Measurements from ENCODE around the gene S100A14.

Gene S100A14

DNA sequence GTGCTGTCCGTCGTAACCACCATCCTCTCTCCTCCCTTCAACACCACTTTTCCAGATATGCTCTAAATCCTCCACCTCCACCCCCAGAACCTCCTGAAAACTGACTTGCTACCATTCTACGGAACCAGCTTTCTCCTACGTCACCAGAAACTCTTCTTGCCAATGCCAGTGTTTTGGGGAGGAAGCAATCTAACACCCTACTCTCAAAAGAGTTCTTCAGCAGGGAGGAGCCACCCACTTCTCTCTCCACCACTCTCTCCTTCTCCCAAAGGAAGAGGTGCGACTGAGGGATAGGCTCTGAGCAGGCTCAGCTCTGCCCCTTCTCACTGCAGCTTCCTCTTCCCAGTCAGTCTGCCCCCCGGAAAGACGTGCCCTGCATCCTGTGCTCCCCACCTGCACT, 44.4 kb downstream of the S100A14 start:
- TF ChIP-seq, protein P1, sequence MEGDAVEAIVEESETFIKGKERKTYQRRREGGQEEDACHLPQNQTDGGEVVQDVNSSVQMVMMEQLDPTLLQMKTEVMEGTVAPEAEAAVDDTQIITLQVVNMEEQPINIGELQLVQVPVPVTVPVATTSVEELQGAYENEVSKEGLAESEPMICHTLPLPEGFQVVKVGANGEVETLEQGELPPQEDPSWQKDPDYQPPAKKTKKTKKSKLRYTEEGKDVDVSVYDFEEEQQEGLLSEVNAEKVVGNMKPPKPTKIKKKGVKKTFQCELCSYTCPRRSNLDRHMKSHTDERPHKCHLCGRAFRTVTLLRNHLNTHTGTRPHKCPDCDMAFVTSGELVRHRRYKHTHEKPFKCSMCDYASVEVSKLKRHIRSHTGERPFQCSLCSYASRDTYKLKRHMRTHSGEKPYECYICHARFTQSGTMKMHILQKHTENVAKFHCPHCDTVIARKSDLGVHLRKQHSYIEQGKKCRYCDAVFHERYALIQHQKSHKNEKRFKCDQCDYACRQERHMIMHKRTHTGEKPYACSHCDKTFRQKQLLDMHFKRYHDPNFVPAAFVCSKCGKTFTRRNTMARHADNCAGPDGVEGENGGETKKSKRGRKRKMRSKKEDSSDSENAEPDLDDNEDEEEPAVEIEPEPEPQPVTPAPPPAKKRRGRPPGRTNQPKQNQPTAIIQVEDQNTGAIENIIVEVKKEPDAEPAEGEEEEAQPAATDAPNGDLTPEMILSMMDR (IDR thresholded peaks at IDR 0.05; ENCODE audit: borderline replicate concordance, insufficient read depth, low read depth, low read length), result no peak

DNA sequence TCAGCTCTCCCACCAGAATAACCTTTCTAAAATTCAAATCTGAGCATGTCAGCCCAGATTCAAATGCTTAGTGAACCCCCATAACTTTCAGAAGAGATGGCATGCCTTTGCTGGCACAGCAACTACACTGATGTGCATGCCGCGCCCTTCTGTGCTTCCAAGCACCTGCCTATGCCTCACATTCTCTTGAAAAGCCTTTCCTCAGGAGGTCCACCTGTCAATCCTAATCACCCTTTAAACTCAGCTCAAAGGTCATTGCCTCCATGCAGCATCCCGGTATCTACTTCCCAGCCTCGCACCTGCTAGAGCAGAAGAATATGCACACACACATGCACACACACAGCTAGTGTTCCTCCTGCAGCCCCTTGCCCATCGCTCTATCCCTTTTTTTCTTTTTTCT, 45.3 kb downstream of the S100A14 start:
- no peak overlapping the region for H3K4me3 ChIP-seq (ENCODE audit: low read depth, low read length)
- TF ChIP-seq, protein P1 (IDR thresholded peaks at IDR 0.05; ENCODE audit: borderline replicate concordance, insufficient read depth, low read depth, low read length), result no peak

More for the DNA sequence above, 44.4 kb downstream of the S100A14 start:
- H3K4me3 ChIP-seq (ENCODE audit: low read depth, low read length), result no peak overlapping the region

DNA sequence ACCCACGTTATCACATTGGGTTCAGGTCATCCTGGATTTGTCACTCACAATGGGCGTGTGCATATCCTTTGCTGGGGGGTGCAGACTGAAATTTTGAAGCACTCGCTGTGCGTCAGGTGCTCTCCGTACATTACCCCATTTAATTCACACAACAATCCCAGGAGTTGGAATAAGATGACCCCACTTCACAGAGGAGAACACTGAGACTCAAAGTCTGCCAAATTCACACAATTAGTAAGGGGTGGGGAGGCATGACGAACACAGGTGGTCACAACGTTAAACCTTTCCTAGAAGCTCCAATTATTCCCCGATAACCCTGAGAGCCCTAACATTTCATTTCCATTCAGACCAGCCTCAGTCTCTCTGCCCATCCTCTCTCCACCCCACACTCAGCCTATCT, 46.7 kb downstream of the S100A14 start:
- no peak overlapping the region for H3K4me3 ChIP-seq (ENCODE audit: low read depth, low read length)
- TF ChIP-seq, protein P1 (IDR thresholded peaks at IDR 0.05; ENCODE audit: borderline replicate concordance, insufficient read depth, low read depth, low read length), result no peak

DNA sequence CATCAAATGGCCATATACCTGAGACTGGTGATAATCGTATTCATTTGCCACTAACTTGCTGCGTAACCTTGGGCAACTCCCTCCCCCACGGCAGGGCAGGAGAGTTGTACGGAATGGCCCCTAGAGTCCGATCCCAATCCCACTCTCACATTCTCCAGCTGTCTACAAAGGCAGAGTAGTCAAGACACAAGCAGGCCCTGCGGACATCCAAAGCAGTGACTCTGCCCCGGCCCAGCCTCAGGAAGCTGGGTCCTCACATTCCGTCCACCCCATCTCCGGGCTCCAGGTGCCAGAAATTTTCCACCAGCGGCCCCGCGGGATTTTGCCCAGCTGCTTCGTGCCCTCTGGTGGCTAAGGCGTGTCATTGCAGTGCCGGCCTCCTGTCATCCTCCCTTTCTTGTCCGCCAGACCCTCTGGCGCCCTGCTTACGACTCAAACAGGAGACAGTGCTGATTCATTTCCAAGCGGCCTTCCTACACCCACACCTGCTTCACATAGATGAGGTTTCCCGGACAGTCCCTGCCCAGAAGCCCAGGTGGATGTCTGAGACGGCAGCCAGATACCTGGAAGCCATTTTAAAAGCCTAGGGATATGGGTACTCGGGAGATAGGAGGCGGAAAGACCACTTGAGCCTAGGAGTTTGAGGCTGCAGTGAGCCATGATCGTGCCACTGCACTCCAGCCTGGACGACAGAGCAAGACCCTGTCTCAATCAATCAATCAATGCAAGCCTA, 47.6 kb downstream of the S100A14 start:
- no peak overlapping the region for H3K4me3 ChIP-seq (ENCODE audit: low read depth, low read length)
- TF ChIP-seq, protein P1 (IDR thresholded peaks at IDR 0.05; ENCODE audit: borderline replicate concordance, insufficient read depth, low read depth, low read length), result peak; percentile 96

DNA sequence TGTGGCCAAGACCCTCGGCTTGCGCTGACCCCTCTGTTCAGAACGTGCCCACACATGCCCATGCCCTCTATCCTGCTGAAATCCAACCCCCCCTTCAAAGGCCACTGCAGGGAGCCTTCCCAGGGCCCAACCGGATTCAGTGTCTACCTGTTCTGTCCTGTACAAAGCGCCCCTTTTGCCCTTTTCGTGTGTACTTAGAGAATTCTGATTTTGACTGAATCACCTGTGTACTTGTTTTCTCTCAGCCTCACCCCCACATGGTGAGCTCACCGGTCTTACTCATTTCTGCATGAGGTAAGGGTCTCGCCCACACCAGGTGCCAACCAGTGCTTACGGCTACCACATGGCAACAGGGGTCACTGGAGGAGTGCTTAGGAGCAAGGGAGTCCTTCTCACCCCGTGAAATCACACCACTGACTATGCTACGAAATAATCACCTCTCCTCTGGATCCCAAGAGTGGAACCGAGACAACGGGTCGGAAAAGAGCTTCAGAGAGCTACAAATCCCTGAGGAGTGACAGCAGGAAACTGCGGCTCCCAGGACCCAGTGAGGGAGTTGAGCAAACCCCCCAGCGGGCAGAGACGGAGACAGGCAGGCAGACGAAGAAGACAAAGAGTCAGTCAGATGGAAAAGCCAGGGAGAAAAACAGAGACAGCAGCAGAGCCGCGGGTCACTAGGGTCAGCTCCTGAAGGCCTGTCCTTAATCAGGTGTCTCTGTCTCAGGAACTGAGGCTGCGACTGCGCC, 48.3 kb downstream of the S100A14 start:
- TF ChIP-seq, protein P1 (IDR thresholded peaks at IDR 0.05; ENCODE audit: borderline replicate concordance, insufficient read depth, low read depth, low read length), result no peak
- no peak overlapping the region for H3K4me3 ChIP-seq (ENCODE audit: low read depth, low read length)

DNA sequence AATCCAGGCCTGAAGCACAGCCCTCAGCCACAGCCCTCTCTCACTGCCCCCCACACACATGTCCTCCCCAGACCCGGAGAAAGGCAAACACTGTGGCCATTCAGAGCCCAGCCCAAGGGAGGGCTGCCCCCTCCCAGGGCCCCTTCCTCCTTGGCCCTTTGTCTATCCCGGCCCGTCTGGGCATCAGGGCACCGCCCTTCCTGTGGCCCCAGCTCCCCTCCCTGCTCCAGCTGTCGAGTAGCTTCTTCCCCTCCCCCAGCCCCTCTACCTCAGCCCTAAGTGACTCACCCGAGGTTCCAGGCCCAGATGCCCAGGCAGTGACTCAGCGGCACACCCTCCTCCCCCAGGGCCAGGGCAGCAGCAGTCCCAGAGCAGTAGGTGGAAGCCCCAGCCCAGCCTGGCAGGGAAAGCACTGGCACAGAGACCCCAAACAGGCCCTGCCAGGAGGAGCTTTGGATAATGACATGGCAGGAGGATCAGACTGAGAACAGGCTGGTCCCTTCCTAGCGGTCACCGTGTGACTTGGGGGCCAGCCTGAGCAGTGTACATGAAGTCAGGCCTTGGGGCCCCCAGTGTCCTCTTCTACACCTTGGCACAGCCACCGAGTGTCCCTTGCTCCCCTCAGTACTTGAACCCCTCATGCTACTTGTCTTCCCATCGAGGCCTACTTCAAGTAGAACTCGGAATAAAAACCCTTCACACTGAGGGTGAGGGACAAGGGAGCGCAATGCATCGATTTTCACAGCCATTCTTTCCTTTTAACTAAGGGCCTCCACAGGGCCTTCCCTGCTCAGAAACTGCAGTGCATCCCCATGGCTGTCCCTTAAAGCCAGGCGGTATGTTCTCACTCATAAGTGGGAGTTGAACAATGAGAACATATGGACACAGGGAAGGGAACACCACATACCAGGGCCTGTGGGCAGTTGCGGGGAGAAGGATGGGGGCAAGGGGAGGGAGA, 49.4 kb downstream of the S100A14 start:
- H3K4me3 ChIP-seq (ENCODE audit: low read depth, low read length), result no peak overlapping the region
- TF ChIP-seq, protein P1 (IDR thresholded peaks at IDR 0.05; ENCODE audit: borderline replicate concordance, insufficient read depth, low read depth, low read length), result no peak
